Activated CD8-positive, alpha-beta memory T cell treated with anti-CD3 and anti-CD28 coated beads for 1 hour (primary cell): Measurements from ENCODE around the gene IL3.

Experiments
- DNase-seq, 2 donors: peaks; one replicate each; pipeline ENCODE4 v3.0.0-alpha.2; 2020; ENCODE audit warnings: low read depth in 1 of 2; ENCODE audit errors: extremely low read depth in 1 of 2

The IL3 gene

DNA sequence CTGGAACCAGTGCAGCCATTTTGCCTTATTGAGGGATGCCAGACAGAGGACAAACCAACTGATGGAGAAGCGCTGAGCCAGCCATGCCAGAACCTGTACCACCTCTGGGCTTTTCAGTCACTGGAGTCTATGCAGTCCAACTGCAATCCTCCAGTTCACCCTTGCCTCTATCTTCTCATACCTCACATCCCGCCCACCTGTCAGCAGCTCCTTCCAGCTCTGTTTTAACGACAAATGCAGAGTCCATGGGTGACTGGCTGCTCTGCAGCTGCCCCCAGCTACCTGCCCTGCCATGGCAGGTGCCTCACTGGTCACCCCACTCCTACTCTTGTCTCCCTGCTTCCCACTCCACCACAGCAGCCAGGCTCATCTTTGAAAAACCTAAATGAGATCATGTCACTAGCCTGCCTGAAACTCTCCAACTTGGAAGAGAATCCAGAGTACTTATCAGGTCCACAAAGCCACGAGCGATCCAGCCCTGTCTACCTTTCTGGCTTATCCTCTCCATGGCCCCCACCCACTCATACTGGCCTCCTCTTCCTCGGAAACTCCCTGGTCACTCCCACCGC lies 35.0 kb upstream of the IL3 start:
- DNase-seq = no peak

- DNase-seq = peak in 1 of 2 donors; percentile 7
Measured at GRCh38 chr5:132026516-132027008, 33.9 kb upstream of the IL3 start.

DNA sequence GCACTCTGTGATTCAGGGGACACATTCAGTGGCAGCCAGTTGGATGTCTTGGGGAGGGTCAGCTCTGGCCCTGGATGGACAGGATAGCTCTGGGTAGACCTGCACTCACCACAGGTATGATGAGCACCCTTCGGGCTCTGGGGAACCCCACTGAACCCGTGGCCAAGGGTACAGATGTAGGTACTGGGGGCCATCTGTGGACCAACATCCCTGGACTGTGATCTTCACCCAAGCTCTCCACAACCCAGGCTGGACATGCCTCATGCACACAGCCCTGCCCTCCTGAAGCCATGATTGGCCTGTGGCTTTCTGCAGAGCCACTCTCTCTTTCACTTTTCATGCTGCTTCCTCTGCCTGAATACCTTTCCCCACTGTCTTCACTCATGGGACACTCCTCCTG lies 33.4 kb upstream of the IL3 start:
- DNase-seq = no peak

DNA sequence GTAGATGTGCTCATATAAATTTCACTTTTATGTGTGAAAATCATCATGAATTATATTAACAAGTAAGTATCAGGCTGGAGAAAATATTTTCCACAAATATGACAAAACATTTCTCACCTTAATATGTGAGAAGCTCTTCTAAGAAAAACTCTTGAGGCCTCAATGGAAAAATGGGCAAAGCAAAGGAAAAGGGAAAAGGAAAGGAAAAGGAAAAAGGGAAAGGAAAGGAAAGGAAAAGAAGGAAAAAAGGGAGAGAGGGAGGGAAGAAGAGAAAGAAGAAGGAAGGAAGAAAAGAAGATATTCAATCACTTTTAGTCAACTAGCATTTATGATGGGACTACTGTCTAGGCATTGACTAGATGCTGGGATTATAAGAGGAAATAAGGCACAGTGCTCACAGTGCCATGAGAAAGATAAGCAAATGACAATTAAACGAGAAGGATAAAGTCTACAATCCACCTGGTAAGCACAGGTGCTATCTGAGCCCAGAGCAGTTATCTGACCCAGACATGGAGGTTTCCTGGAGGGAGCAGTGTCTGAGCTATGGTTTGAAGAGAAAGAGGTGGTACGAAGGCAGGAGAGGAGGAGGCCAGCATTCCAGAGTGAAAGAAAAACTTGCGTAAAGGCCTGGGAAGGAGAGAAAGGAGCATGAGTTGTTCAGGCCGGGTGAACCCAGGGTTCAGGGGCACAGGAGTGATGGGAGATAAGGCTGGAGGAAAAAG lies 30.7 kb upstream of the IL3 start:
- no peak for DNase-seq

- DNase-seq = no peak
Measured at GRCh38 chr5:132030610-132031009, 29.8 kb upstream of the IL3 start.

- no peak for DNase-seq
Measured at GRCh38 chr5:132032196-132032595, 28.3 kb upstream of the IL3 start.

- no peak for DNase-seq
Measured at GRCh38 chr5:132033122-132033521, 27.3 kb upstream of the IL3 start.

DNA sequence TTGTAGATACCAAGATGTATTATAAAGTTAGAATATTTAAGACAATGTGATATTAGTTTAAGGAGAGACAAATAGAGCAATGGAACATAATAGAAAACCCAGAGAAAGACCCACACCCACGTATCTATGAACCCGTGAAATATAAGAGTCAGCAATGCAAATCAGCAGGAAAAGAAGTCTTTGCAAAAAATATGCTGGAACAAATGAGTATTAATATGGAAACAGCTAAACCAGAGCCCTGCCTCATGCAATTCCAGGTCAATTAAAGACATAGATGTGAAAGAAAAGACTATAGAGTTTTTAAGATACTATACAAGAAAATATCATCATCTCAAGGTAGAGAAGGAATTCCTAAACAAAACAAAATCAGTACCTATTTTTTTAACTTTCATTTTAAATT lies 23.1 kb upstream of the IL3 start:
- DNase-seq = no peak

DNA sequence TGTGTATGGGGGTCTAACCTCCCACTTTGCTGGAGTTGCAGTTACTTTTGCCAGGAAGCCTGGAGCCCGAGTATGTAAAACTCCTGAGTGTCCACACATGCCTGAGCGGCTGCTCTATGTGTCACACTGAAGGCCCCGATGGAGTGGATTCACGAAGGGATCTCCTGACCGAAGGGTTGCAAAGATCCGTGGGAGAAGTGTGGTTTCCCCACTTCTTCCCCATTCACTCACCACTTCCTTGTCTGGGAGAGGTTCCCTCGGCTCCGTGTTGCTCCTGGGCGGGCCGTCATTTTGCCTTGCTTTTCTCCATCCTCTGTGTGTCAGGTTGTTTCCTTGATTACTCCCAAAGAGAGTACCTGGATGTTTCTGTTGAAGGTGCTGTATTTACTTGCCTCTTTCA lies 16.2 kb upstream of the IL3 start:
- no peak for DNase-seq

DNA sequence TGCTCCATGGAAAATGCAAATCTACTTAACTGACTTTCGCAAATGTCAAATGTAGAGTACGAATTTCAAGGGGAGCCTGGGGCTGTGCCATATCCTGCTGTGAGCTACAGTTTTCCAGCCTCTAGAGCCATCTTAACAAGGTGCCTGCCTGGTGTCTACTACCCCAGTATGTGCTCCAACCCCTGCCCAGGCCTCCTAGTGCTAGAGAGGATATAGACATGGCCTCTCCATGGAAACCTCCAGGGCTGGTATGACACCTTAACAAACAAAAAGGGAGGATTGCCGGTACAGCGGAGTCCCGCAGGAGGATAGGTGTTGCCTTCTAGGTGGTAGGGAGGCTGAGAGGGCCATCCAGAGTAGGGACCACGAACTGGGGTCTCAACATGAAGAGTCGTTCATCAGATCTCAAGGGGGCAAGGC lies 13.6 kb upstream of the IL3 start:
- DNase-seq = no peak

DNA sequence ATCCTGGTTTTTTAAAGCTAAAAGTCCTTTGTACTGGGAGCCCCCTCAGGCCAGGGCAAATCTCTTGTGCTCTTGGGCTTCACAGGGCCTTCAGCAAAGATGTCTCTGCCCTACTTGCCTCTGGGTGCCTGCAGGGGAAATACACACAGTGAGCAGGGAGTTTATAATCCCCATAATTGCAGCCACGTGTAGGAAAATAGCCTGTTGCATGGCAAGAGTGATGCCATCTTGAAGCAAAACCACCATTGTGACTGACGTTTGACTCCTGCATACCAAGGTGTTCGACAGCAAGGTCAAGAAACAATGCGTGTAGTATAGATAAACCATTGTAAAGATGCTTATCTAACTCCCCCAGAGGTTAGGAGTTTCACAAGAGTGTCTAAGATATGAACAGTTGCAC lies 11.4 kb upstream of the IL3 start:
- no peak for DNase-seq

DNA sequence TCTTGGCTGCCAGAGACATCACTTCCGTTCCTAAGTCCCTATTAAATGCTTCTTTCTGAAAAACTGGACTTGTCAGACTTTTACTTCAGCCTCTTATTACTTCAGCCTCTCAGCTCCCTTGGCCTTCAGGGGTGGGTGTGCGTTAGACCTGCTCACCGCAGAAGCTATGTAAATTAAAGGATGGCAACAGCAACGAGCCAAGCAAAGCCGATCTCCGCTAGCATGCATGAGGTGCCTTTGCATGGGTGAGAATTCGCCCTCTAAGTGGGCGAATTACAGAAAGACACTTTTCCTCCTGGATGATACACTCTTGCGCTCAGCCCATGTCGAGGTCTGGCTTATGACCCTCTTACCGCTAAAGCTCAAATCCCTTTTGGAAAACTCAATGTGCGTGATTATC lies 10.9 kb upstream of the IL3 start:
- no peak for DNase-seq

- DNase-seq = no peak
Measured at GRCh38 chr5:132050136-132050535, 10.3 kb upstream of the IL3 start.

DNA sequence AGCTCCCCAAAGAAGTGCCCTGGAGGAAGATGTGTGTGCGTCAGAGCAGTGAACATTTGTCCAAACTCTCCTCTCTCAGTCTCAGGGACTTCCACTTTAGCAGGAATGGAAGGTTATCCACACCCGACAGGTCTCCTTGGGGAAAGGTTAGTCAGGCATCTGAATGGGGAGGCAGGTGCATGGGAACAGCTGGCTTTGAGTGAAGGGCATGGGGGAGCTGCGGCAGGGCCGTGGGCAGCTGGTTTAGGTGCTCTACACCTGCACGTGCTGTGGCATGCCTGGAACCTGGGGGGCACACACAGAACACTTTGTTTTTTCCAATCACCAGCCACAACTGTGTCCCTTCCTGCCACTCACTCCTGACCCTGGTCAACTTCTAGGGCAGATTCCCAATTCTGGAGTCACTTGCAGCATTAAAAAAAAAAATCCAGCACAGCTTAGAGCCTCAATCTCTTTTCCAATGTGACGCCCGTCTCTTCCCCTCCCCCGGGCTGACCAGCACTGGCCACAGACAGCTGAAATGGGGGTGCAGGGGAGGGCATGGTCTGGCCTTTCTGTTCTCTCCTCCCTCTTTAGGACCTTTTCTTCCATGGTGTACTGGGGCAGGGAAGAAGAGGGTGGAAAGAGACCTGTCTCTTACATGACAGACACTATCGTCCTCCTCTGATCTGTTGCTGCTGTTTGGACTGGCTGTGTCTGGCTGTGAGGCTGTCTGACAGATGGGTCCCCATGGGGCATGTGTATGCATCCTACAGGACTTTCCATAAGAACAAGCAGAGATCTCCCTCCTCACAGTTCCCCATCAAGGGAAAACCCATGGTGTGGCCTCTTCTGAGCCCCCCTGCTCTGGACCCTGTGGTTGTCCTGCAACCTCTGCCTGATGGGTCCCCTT lies 9.5 kb upstream of the IL3 start:
- DNase-seq = no peak

GRCh38 chr5:132052520-132052919 lies 7.9 kb upstream of the IL3 start:
- no peak for DNase-seq

- no peak for DNase-seq
Measured at GRCh38 chr5:132053483-132053882, 7.0 kb upstream of the IL3 start.

GRCh38 chr5:132054031-132054696 lies 6.3 kb upstream of the IL3 start:
- DNase-seq = no peak

DNA sequence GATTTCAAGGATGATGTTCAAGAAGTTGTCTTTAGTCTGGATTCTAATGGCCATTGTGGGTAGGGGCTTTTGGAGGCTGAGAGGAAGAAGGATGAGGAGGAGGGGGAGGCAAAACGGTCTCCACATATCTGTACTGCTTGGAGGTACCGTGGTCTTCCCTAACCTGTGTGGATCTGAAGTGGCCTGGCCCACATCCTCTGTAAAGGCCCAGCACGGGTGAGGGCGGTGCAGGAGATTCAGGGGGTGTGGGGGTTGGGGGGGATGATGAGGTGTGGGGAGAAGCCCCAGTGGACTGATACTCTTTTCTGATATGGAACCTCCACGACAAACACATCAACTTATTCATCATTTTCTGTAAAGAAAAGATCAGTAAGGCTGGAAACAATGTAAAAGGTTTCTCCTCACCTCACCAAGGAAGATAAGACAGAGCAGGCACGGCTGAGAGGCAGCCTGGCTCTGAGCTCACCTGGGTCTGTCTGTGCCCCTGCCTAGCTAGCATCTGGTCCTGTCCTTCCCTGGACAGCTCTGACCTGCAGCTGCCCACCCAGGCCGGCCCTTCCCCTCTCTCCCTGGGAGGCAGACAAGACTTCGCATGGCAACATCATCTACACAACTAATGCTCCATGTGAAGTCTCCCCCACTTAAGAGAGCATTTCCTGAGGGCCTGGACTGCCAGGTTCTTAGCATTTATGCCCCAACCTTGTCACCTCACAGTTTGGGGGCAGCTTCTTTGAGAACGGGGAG lies 5.6 kb upstream of the IL3 start:
- no peak for DNase-seq

- no peak for DNase-seq
Measured at GRCh38 chr5:132055441-132055807, 5.0 kb upstream of the IL3 start.

DNA sequence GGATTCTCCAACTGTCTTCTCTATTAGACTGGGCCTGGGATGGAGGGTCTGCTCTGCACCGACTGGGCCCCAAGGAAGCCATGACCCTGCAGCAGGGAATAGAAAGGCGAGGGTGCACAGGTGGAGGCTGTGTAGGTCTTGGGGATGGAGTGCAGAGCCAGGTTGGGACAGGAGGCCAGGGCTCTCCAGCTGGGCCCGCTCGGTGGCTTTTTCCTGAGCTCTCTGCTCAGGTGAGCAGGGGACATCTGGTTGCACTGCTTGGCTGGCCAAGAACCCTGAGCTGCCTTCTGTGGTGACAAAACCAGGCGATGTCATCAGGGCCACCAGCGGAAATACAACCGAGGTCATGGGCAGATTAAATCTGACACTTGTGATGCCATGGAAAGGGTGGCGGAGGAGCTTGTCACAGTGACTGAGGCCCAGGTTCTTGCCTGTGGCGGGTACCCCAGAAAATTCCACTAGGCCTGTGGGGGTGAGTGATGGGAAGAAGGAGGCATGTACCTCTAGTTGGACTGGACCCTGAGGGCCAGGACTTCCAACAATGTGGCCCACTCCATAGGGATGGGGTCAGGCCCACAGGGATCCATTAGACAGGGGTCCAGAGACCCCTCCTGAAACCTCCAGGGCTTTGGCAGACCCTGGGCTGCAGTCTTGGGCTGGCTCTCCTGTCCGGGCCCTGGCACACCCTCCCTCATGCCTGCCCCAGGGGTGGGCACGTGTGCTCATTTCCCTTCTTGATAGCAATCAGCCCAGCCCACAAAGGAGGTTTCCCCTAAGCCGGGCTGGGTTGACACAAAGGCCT lies 4.4 kb upstream of the IL3 start:
- DNase-seq = peak; percentile 10 to 40
